ENCODE data around the gene GGT7. TPM values are rescaled to one million over a fixed set of nuclear protein-coding genes. Genes with fewer than 3 reads are reported as not detected.
A peak's percentile ranks its signal among the peaks of the same experiment; 100 is the strongest.

The GGT7 gene
- total RNA-seq, 1 donor from 2014 or later = 20.3 TPM

- peaks cover 11% of the 10 kb centered on the region for H3K36me3 Mint-ChIP-seq (ENCODE audit: low read depth, unreplicated experiment)
- peaks cover 4% of the 10 kb centered on the region for H3K27me3 Mint-ChIP-seq (ENCODE audit: unreplicated experiment)
- no peak for DNase-seq (ENCODE audit: low spot score)
- no peak for TF ChIP-seq CTCF (IDR thresholded peaks at IDR 0.05; ENCODE audit: unreplicated experiment)
- no peaks in the 10 kb centered on the region for H3K4me1 Mint-ChIP-seq (ENCODE audit: unreplicated experiment)
- no peaks in the 10 kb centered on the region for H3K9me3 Mint-ChIP-seq (ENCODE audit: unreplicated experiment)
- H3K4me3 Mint-ChIP-seq (ENCODE audit: unreplicated experiment) = no peak overlapping the region
- H3K27ac Mint-ChIP-seq (ENCODE audit: unreplicated experiment) = no peak overlapping the region
Measured at GRCh38 chr20:34849778-34850177, 22.9 kb downstream of the GGT7 start.

DNA sequence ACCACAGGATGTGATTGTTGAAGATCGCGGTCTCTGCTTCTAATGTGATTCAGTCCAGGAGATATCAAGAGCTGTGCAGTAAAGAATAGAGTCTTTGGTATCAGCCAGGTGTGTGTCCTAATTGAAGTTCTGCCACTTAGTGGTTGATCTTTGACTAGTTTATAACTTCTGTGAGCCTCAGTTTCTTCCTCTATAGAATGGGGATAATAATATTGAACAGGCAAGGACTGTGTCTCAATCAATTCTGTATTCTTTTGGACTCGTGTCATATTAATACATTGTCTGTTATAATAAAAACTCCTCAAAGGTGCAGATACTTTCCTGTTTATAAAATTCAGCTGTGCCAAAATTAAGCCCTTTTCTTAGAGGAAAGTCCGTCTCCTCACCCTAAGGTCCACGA, 24.1 kb downstream of the GGT7 start:
- Mint-ChIP-seq H3K4me3 (ENCODE audit: unreplicated experiment) (no peak overlapping the region), H3K9me3 (ENCODE audit: unreplicated experiment) (no peaks in the 10 kb centered on the region), H3K4me1 (ENCODE audit: unreplicated experiment) (peaks cover 1% of the 10 kb centered on the region), H3K27ac (ENCODE audit: unreplicated experiment) (no peak overlapping the region), H3K36me3 (ENCODE audit: low read depth, unreplicated experiment) (peaks cover 11% of the 10 kb centered on the region), H3K27me3 (ENCODE audit: unreplicated experiment) (peaks cover 4% of the 10 kb centered on the region)
- no peak for TF ChIP-seq CTCF (IDR thresholded peaks at IDR 0.05; ENCODE audit: unreplicated experiment)
- no peak for DNase-seq (ENCODE audit: low spot score)

- Mint-ChIP-seq H3K36me3 (ENCODE audit: low read depth, unreplicated experiment) (no peaks in the 10 kb centered on the region), H3K4me1 (ENCODE audit: unreplicated experiment) (peaks cover 4% of the 10 kb centered on the region), H3K27ac (ENCODE audit: unreplicated experiment) (no peak overlapping the region), H3K4me3 (ENCODE audit: unreplicated experiment) (peak overlapping the region; percentile 35), H3K27me3 (ENCODE audit: unreplicated experiment) (peaks cover 1% of the 10 kb centered on the region), H3K9me3 (ENCODE audit: unreplicated experiment) (no peaks in the 10 kb centered on the region)
- TF ChIP-seq CTCF (IDR thresholded peaks at IDR 0.05; ENCODE audit: unreplicated experiment) = no peak
- no peak for DNase-seq (ENCODE audit: low spot score)
Measured at GRCh38 chr20:34843421-34843820, 29.2 kb downstream of the GGT7 start.

GRCh38 chr20:34842143-34842542, 30.5 kb downstream of the GGT7 start:
- Mint-ChIP-seq H3K27ac (ENCODE audit: unreplicated experiment) (no peak overlapping the region), H3K9me3 (ENCODE audit: unreplicated experiment) (no peaks in the 10 kb centered on the region), H3K4me1 (ENCODE audit: unreplicated experiment) (peaks cover 4% of the 10 kb centered on the region), H3K36me3 (ENCODE audit: low read depth, unreplicated experiment) (no peaks in the 10 kb centered on the region), H3K4me3 (ENCODE audit: unreplicated experiment) (no peak overlapping the region), H3K27me3 (ENCODE audit: unreplicated experiment) (no peaks in the 10 kb centered on the region)
- TF ChIP-seq CTCF (IDR thresholded peaks at IDR 0.05; ENCODE audit: unreplicated experiment) = no peak
- DNase-seq (ENCODE audit: low spot score) = no peak

DNA sequence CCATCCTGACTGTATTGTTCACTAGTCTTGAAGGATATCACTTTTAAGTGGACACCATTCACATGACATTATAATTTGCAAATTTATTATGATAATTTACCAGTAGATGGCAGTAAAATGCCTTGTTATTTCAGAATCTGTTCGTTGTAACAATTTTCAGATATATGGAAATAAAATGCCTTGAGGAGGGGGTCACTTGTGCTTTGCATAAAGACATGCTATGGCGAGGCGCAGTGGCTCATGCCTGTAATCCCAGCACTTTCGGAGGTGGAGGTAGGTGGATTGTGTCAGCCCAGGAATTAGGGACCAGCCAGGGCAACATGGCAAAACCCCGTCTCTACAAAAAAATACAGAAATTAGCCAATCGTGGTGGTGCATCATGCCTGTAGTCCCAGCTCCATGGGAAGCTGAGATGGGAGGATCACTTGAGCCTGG, 38.2 kb downstream of the GGT7 start:
- Mint-ChIP-seq H3K9me3 (ENCODE audit: unreplicated experiment) (no peaks in the 10 kb centered on the region), H3K4me1 (ENCODE audit: unreplicated experiment) (no peaks in the 10 kb centered on the region), H3K27ac (ENCODE audit: unreplicated experiment) (no peak overlapping the region), H3K36me3 (ENCODE audit: low read depth, unreplicated experiment) (no peaks in the 10 kb centered on the region), H3K4me3 (ENCODE audit: unreplicated experiment) (no peak overlapping the region), H3K27me3 (ENCODE audit: unreplicated experiment) (peaks cover 2% of the 10 kb centered on the region)
- TF ChIP-seq CTCF (IDR thresholded peaks at IDR 0.05; ENCODE audit: unreplicated experiment) = peak; percentile 62
- DNase-seq (ENCODE audit: low spot score) = no peak

All from endothelial cell (in vitro differentiated cells).